Measurements from ENCODE around the gene CHIT1.
"Not testable (repeated sequence)": the region's sequence is repeated elsewhere in the genome, so short reads cannot be mapped to it uniquely, and the experiment has no call there.

CHIT1 gene

GRCh38 chr1:203266140-203266539 is 36.7 kb upstream of the CHIT1 start:
- DNase-seq (ENCODE audit: low read depth in 1 of 2, low spot score in 1 of 2), result not testable (repeated sequence)

GRCh38 chr1:203265541-203265940 is 36.1 kb upstream of the CHIT1 start:
- DNase-seq (ENCODE audit: low read depth in 1 of 2, low spot score in 1 of 2), result no peak

GRCh38 chr1:203264052-203264501 is 34.6 kb upstream of the CHIT1 start:
- DNase-seq (ENCODE audit: low read depth in 1 of 2, low spot score in 1 of 2), result no peak

GRCh38 chr1:203263496-203263895 is 34.0 kb upstream of the CHIT1 start:
- no peak for DNase-seq (ENCODE audit: low read depth in 1 of 2, low spot score in 1 of 2)

- not testable (repeated sequence) for DNase-seq (ENCODE audit: low read depth in 1 of 2, low spot score in 1 of 2)
Measured at GRCh38 chr1:203256636-203257035, 27.2 kb upstream of the CHIT1 start.

GRCh38 chr1:203254782-203255181 is 25.3 kb upstream of the CHIT1 start:
- DNase-seq (ENCODE audit: low read depth in 1 of 2, low spot score in 1 of 2), result not testable (repeated sequence)

GRCh38 chr1:203252678-203253077 is 23.2 kb upstream of the CHIT1 start:
- no peak for DNase-seq (ENCODE audit: low read depth in 1 of 2, low spot score in 1 of 2)

- DNase-seq (ENCODE audit: low read depth in 1 of 2, low spot score in 1 of 2), result no peak
Measured at GRCh38 chr1:203251466-203251865, 22.0 kb upstream of the CHIT1 start.

- no peak for DNase-seq (ENCODE audit: low read depth in 1 of 2, low spot score in 1 of 2)
Measured at GRCh38 chr1:203250911-203251310, 21.4 kb upstream of the CHIT1 start.

- no peak for DNase-seq (ENCODE audit: low read depth in 1 of 2, low spot score in 1 of 2)
Measured at GRCh38 chr1:203244776-203245175, 15.3 kb upstream of the CHIT1 start.

GRCh38 chr1:203241708-203242107 is 12.2 kb upstream of the CHIT1 start:
- DNase-seq (ENCODE audit: low read depth in 1 of 2, low spot score in 1 of 2), result not testable (repeated sequence)

GRCh38 chr1:203239526-203240305 is 10.2 kb upstream of the CHIT1 start:
- no peak for DNase-seq (ENCODE audit: low read depth in 1 of 2, low spot score in 1 of 2)

- DNase-seq (ENCODE audit: low read depth in 1 of 2, low spot score in 1 of 2), result no peak
Measured at GRCh38 chr1:203239081-203239480, 9.6 kb upstream of the CHIT1 start.

- no peak for DNase-seq (ENCODE audit: low read depth in 1 of 2, low spot score in 1 of 2)
Measured at GRCh38 chr1:203238535-203238934, 9.1 kb upstream of the CHIT1 start.

- DNase-seq (ENCODE audit: low read depth in 1 of 2, low spot score in 1 of 2), result not testable (repeated sequence)
Measured at GRCh38 chr1:203234901-203235300, 5.4 kb upstream of the CHIT1 start.

GRCh38 chr1:203228670-203229069 is 803 bp downstream of the CHIT1 start:
- no peak for DNase-seq (ENCODE audit: low read depth in 1 of 2, low spot score in 1 of 2)

- no peak for DNase-seq (ENCODE audit: low read depth in 1 of 2, low spot score in 1 of 2)
Measured at GRCh38 chr1:203227371-203228083, 1.9 kb downstream of the CHIT1 start.

- no peak for DNase-seq (ENCODE audit: low read depth in 1 of 2, low spot score in 1 of 2)
Measured at GRCh38 chr1:203225071-203225470, 4.4 kb downstream of the CHIT1 start.

GRCh38 chr1:203223012-203223775 is 6.3 kb downstream of the CHIT1 start:
- DNase-seq (ENCODE audit: low read depth in 1 of 2, low spot score in 1 of 2), result no peak

GRCh38 chr1:203219934-203220333 is 9.5 kb downstream of the CHIT1 start:
- no peak for DNase-seq (ENCODE audit: low read depth in 1 of 2, low spot score in 1 of 2)

GRCh38 chr1:203219171-203219570 is 10.3 kb downstream of the CHIT1 start:
- DNase-seq (ENCODE audit: low read depth in 1 of 2, low spot score in 1 of 2), result no peak

GRCh38 chr1:203217668-203218067 is 11.8 kb downstream of the CHIT1 start:
- no peak for DNase-seq (ENCODE audit: low read depth in 1 of 2, low spot score in 1 of 2)
